Gastrocnemius medialis (tissue), 4 donors: ENCODE data around the gene TGM2.

Source experiments
- POLR2A ChIP-seq, 2 donors: fragments of 450-650 bp; IDR thresholded peaks; one replicate each; pipeline ENCODE4 v1.6.1; 2017; ENCODE audit warnings: antibody characterized with exemption in 2 of 2, mild to moderate bottlenecking in 2 of 2, moderate library complexity in 2 of 2
- TF ChIP-seq, protein P1 (sequence below), 5 experiments: fragments of 450-650 bp in 3 of 5; fragments of 200-600 bp in 2 of 5; sonication (generic) in 2 of 5; IDR thresholded peaks in 4 of 5; conservative IDR thresholded peaks in 1 of 5; 1 replicate in 4 of 5; 2 replicates in 1 of 5; pipeline ENCODE4 v1.5.1; 2016 to 2019; ENCODE audit warnings: antibody characterized with exemption in 5 of 5, mild to moderate bottlenecking in 3 of 5, moderate library complexity in 3 of 5

DNA sequence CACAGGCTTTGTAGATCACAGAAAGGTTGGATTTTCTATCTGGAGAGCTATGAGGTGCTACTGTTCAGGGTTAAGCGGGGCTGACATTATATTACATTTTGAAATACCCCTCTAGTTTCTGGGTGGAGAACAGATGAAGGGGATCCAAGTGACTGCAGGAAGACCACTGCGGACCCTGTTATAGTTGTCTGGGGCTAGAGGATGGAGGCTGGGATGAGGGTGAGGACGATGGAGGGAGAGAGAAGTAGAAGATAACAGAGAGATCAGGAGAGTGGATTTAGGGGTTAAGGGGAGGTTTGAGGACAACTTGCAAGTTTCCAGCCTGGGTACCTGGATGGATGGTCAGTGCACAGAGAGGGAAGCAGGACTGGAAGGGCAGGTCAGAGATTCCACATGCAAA, 43.5 kb upstream of the TGM2 start:
- TF ChIP-seq, protein P1, sequence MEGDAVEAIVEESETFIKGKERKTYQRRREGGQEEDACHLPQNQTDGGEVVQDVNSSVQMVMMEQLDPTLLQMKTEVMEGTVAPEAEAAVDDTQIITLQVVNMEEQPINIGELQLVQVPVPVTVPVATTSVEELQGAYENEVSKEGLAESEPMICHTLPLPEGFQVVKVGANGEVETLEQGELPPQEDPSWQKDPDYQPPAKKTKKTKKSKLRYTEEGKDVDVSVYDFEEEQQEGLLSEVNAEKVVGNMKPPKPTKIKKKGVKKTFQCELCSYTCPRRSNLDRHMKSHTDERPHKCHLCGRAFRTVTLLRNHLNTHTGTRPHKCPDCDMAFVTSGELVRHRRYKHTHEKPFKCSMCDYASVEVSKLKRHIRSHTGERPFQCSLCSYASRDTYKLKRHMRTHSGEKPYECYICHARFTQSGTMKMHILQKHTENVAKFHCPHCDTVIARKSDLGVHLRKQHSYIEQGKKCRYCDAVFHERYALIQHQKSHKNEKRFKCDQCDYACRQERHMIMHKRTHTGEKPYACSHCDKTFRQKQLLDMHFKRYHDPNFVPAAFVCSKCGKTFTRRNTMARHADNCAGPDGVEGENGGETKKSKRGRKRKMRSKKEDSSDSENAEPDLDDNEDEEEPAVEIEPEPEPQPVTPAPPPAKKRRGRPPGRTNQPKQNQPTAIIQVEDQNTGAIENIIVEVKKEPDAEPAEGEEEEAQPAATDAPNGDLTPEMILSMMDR (IDR thresholded peaks at IDR 0.05 in 4 of 5, conservative IDR thresholded peaks at IDR 0.05 in 1 of 5), result no peak
- TF ChIP-seq POLR2A (IDR thresholded peaks at IDR 0.05), result no peak
